GM21390 (cell line): Measurements from ENCODE around the gene EYA2.
"Not testable (repeated sequence)": the region's sequence is repeated elsewhere in the genome, so short reads cannot be mapped to it uniquely, and the experiment has no call there.

Experiments
- ATAC-seq: cut with Tn5 transposase; IDR thresholded peaks from one replicate; pipeline ENCODE4 v1.9.1; 2021; ENCODE audit not compliant: unreplicated experiment

EYA2 gene

GRCh38 chr20:47164140-47164539 is 269.5 kb downstream of the EYA2 start:
- ATAC-seq = no peak

GRCh38 chr20:47165376-47165865 is 270.8 kb downstream of the EYA2 start:
- no peak for ATAC-seq

DNA sequence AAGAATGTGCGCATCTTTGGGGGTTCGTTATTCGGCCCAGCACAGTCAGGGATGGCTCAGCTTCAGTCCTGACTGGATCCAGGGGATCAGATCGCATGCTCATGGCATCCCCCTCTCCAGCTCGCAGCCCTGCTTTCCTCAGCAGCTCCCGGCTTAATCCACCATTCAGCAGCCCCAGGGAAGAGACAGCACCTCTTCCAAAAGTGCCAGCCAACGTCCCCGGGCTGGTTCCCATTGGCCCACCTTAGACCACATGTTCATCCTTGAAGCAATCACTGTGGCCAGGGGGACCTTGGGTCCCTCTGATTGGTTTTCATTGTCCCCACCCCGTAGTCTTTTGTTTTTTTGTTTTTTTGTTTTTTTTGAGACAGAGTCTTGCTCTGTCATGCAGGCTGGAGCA is 273.2 kb downstream of the EYA2 start:
- ATAC-seq = no peak

DNA sequence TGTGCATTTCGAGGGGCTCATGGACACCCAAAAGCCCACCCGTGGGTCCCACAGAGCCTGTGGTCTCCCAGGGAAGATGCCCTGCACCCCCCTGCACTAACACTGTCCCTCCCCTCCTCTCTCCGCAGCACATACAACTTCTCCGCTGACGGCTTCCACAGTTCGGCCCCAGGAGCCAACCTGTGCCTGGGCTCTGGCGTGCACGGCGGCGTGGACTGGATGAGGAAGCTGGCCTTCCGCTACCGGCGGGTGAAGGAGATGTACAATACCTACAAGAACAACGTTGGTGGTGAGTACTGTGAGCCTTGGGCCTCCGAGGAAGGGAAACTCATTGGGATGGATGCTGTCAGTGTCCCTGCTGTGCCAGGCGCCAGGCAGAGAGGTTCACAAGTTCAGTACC is 277.9 kb downstream of the EYA2 start:
- ATAC-seq = no peak

- ATAC-seq = no peak
Measured at GRCh38 chr20:47173596-47174216, 279.1 kb downstream of the EYA2 start.

- ATAC-seq = no peak
Measured at GRCh38 chr20:47174456-47175243, 280.0 kb downstream of the EYA2 start.

- no peak for ATAC-seq
Measured at GRCh38 chr20:47175493-47175892, 280.9 kb downstream of the EYA2 start.

DNA sequence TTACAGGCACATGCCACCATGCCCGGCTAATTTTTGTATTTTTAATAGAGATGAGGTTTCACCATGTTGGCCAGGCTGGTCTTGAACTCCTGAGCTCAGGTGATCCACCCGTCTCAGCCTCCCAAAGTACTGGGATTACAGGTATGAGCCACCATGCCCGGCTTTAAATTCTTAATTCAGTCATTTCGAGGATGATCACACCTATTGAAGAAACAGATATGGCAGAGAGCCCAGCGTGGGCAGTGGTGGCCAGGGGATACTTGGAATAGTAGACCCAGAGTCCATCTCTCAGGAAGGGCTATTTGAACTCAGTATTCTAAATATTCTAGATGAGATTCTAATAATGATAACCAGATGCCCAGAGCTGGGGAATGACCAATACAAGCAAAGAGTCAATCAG is 281.6 kb downstream of the EYA2 start:
- ATAC-seq = not testable (repeated sequence)

DNA sequence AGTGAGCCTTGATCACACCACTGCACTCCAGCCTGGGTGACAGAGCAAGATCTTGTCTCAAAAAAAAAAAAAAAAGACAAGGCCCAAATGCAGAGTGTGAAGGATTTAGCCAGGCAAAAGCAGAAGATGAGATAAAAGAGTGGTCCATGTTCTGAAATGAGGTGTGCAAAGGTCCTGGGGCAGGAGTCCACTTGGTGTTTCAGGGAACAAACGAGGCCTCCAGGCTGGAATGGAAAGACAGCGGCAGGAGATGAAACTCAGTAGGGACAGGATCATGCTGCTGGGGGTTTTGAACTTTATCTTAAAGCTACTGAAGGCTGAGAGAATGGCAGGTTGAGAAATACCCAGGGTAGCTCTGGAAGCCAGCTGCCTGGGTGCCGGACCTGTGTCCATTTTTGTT is 283.6 kb downstream of the EYA2 start:
- no peak for ATAC-seq

GRCh38 chr20:47178851-47179250 is 284.2 kb downstream of the EYA2 start:
- ATAC-seq = no peak

- ATAC-seq = no peak
Measured at GRCh38 chr20:47179267-47179666, 284.6 kb downstream of the EYA2 start.

DNA sequence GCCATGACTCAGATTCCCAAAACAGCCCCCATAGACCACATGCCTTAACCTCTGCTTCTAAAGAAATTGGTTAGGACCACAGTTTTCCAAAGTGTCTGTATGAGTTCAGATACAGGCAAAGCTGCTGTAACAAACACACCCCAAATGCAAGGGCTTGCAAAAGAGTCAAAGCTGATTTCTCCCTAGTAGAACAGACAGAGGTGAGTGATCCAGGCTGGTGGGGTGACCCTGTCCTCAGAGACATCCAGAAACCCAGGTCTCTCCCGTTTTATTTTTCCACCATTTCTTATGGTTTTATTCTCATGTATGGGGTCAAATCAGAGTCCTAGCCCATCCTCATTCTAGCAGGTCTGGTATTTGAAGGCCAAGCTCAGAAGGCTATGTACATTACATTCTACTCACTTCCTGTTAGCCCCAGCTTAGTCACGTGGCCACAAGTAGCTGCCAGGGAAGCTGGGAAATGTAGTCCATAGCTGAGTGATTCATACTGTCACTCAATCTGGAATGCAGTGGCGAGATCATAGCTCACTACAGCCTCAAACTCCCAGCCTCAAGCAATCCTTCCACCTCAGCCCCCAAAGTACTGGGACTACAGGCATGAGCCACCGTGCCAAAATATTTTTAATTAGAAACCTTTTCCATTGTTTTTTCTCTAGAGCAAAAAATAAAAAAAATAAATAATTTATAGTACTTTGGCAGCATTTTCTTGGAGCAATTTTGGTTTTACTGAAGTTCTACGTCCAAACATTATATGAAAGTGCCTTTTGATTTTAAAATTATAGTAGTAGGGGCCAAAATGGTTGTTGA is 286.6 kb downstream of the EYA2 start:
- ATAC-seq = no peak

DNA sequence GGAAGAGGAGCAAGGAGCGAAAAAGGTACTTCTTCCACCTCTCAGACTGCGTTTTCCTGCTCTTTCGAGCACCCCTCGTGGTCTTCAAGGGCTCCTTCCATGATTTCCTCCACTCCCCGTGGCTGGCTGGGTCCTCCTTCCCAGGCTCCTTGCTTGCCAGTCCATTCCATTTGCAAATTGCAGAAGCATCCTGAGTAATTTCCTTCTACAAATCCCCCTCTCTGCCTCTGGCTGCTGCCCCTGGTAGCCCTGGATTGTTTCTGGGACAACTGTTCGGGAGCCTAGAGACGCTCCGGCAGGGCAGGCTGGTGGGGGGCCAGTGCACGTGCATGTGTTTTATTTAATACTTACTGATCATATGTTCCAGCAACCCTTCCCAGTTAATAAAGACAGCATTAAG is 288.7 kb downstream of the EYA2 start:
- ATAC-seq = no peak

- no peak for ATAC-seq
Measured at GRCh38 chr20:47187450-47188195, 293.0 kb downstream of the EYA2 start.

DNA sequence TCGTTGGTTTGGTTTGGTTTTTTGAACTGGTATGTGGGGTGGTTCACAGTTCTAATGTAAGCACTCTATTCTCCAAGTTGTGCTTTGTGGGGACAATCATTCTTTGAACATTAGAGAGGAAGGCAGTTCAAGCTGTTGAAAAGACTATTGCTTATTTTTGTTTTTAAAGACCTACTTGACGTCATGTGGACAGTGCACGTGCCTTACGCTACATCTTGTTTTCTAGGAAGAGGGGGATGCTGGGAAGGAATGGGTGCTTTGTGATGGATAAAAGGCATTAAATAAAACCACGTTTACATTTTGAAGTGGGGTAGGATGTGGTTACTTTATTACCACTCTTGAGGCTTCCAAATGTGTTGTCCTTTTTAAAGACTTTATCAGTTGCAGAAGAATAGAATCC is 293.9 kb downstream of the EYA2 start:
- no peak for ATAC-seq

- no peak for ATAC-seq
Measured at GRCh38 chr20:47189060-47189459, 294.4 kb downstream of the EYA2 start.

GRCh38 chr20:47191074-47191673 is 296.5 kb downstream of the EYA2 start:
- no peak for ATAC-seq

DNA sequence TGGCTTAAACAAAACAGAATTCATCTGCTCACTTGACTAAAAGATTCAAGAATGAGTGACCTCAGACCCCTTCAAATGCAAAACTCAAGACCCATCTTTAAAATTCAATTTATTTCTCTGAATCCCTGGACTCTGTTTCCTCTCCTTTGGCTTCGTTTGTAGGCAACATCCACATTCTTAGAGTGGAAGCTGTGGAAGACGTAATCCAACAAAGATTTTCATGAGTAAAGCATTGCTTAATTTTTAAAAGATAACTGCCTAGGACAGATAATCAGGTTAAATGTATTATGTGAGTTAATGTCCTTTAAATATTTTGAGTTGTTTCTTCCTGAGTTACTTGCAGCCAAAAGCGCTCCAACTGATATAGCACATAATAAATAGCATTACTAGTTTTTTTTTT is 297.3 kb downstream of the EYA2 start:
- ATAC-seq = no peak

- no peak for ATAC-seq
Measured at GRCh38 chr20:47195573-47195972, 300.9 kb downstream of the EYA2 start.
